Kidney (tissue), 14 donors: ENCODE measurements around the gene DDX31. TPM values are rescaled to one million over a fixed set of nuclear protein-coding genes. Genes with fewer than 3 reads are reported as not detected.

Source experiments
- DNase-seq, 5 donors: peaks; one replicate each; pipeline ENCODE4 v3.0.0-alpha.2; 2013 to 2020
- FAIRE-seq: peaks from 2 replicates; lab custom pipeline; 2012; peaks lifted over from hg19 to GRCh38; lab: Jason Lieb, UNC
- H3K27ac ChIP-seq, 2 donors: one replicate each; pipeline ENCODE4 v1.7.0; 2013; ENCODE audit warnings: low read depth in 2 of 2, low read length in 2 of 2, inconsistent platforms in 1 of 2
- H3K27me3 ChIP-seq: one replicate; pipeline ENCODE4 v1.7.1; 2013; ENCODE audit warnings: low read length, inconsistent platforms; ENCODE audit not compliant: control insufficient read depth, insufficient read depth
- H3K36me3 ChIP-seq, 3 donors: one replicate each; pipeline versions ENCODE4 v1.7.0 to v1.7.1; 2013; ENCODE audit warnings: low read length in 3 of 3, control low read depth in 1 of 3, inconsistent platforms in 1 of 3; ENCODE audit not compliant: insufficient read depth in 3 of 3, control insufficient read depth in 2 of 3
- H3K4me1 ChIP-seq, 3 donors: one replicate each; pipeline versions ENCODE4 v1.7.0 to v1.7.1; 2013; ENCODE audit warnings: low read length in 3 of 3, inconsistent platforms in 1 of 3, low read depth in 1 of 3; ENCODE audit not compliant: control insufficient read depth in 2 of 3, insufficient read depth in 2 of 3
- H3K4me3 ChIP-seq, 3 donors: one replicate each; pipeline versions ENCODE4 v1.7.0 to v1.8.1; 2013; ENCODE audit warnings: low read length in 3 of 3, control low read depth in 1 of 3, inconsistent platforms in 1 of 3
- H3K9ac ChIP-seq, 3 donors: one replicate each; pipeline versions ENCODE4 v1.7.0 to v1.7.1; 2013; ENCODE audit warnings: low read length in 3 of 3, control low read depth in 1 of 3, inconsistent platforms in 1 of 3
- H3K9me3 ChIP-seq, 3 donors: one replicate each; pipeline versions ENCODE4 v1.7.0 to v1.7.1; 2013; ENCODE audit warnings: low read length in 3 of 3, control low read depth in 1 of 3, inconsistent platforms in 1 of 3; ENCODE audit not compliant: control insufficient read depth in 2 of 3, insufficient read depth in 1 of 3
- CTCF ChIP-seq: IDR thresholded peaks from 3 replicates; pipeline ENCODE4 v1.5.1; 2012; ENCODE audit warnings: mild to moderate bottlenecking, moderate library complexity, borderline replicate concordance; ENCODE audit not compliant: insufficient read depth; ENCODE audit errors: extremely low read depth
- intact Hi-C: fragments of 100-400 bp; cut with DNase I; formaldehyde crosslinking; loops from one replicate; pipeline ENCODE4 v1.11.1; 2022
- polyA plus RNA-seq: library from polyadenylated mRNA; stranded (reverse); fragments of 350-450 nt; fragmentation: Illumina TruSeq; extraction: RNeasy Lipid Tissue Mini Kit (QIAGEN cat#74804); gene quantifications from one replicate; pipeline ENCODE4 v1.2.3, GENCODE V29; 2014; ENCODE audit warnings: low read depth, low replicate concordance; ENCODE audit not compliant: insufficient read depth
- total RNA-seq: library from RNA; stranded (reverse); fragmentation: NEBNext Ultra II Directional; extraction: Animal tissue kit (Norgen Biotek cat#: 25700); gene quantifications from one replicate; pipeline ENCODE4 v1.2.1, GENCODE V29; 2021
- donor health status: control.
- donor health status: control.
- donor health status: control.
- donor health status: control.
- donor health status: control.
- donor health status: DM: yes; HTN: yes; CAD: no.
- donor health status: Normal renal cell carcinoma (clear cell type).

Gene DDX31
- total and polyA plus RNA-seq, 2 donors from 2014 or later: 6.4 to 27.6 TPM

GRCh38 chr9:132647355-132647754, 22.4 kb downstream of the DDX31 start:
- DNase-seq: no peak
- intact Hi-C loops: no loop called here
- H3K27me3 ChIP-seq: no peaks in the 10 kb centered on the region
- no peaks in the 10 kb centered on the region for H3K4me1 ChIP-seq
- no peaks in the 10 kb centered on the region for H3K9me3 ChIP-seq
- H3K4me3 ChIP-seq: no peak overlapping the region
- no peak for TF ChIP-seq CTCF
- H3K36me3 ChIP-seq: peaks cover 10 to 72% (median 34%) of the 10 kb centered on the region in 3 donors
- no peak overlapping the region for H3K27ac ChIP-seq
- no peak for FAIRE-seq
- no peak overlapping the region for H3K9ac ChIP-seq

DNA sequence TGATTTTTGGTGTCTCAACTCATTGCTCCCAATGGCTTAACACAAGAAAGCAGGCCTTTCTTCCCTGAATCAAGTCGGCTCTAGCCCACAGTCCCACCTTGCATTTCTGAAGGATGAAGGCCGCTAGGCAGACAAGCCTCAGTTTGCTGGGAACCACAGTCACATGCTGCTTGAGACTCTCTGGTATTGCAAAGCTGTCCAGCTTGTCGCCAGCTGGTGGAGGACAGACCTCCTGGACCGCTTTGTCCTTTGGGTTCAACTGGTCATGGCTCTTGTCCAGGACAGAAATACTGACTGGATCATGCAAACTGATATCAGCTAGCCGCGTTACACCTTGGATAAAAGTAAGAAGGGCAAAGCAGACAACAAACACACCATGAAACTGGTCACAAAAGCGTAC, 23.1 kb downstream of the DDX31 start:
- H3K9ac ChIP-seq: no peak overlapping the region
- no peak for DNase-seq
- no peaks in the 10 kb centered on the region for H3K4me1 ChIP-seq
- H3K36me3 ChIP-seq: peaks cover 10 to 73% (median 38%) of the 10 kb centered on the region in 3 donors
- no peaks in the 10 kb centered on the region for H3K27me3 ChIP-seq
- no peak for FAIRE-seq
- no peak for TF ChIP-seq CTCF
- H3K4me3 ChIP-seq: no peak overlapping the region
- no peak overlapping the region for H3K27ac ChIP-seq
- intact Hi-C loops: no loop called here
- no peaks in the 10 kb centered on the region for H3K9me3 ChIP-seq

- no peak for DNase-seq
- Histone ChIP-seq H3K27me3 (no peaks in the 10 kb centered on the region), H3K9ac (no peak overlapping the region), H3K36me3 (peaks cover 12 to 76% (median 42%) of the 10 kb centered on the region in 3 donors), H3K4me3 (no peak overlapping the region), H3K4me1 (no peaks in the 10 kb centered on the region), H3K27ac (no peak overlapping the region), H3K9me3 (no peaks in the 10 kb centered on the region)
- no peak for FAIRE-seq
- no peak for TF ChIP-seq CTCF
- intact Hi-C loops: no loop called here
These were observed 24.1 kb downstream of the DDX31 start for GRCh38 chr9:132645711-132646110.

GRCh38 chr9:132645306-132645705, 24.5 kb downstream of the DDX31 start:
- Histone ChIP-seq H3K4me3 (no peak overlapping the region), H3K27me3 (no peaks in the 10 kb centered on the region), H3K27ac (no peak overlapping the region), H3K9me3 (no peaks in the 10 kb centered on the region), H3K4me1 (no peaks in the 10 kb centered on the region), H3K9ac (no peak overlapping the region), H3K36me3 (peaks cover 13 to 72% (median 42%) of the 10 kb centered on the region in 3 donors)
- DNase-seq (no peak), FAIRE-seq (no peak)
- no peak for TF ChIP-seq CTCF
- intact Hi-C loops: no loop called here
